ENCODE measurements around the gene TMEM131. TPM values are rescaled to one million over a fixed set of nuclear protein-coding genes. Genes with fewer than 3 reads are reported as not detected.
"Not testable (repeated sequence)": the region's sequence is repeated elsewhere in the genome, so short reads cannot be mapped to it uniquely, and the experiment has no call there.

The TMEM131 gene
- total RNA-seq, 2 donors from 2014 or later = 20.0 to 21.4 TPM

GRCh38 chr2:97919858-97920257, 75.9 kb downstream of the TMEM131 start:
- 93 to 98% methylated on average over 3 of the region's 3 CpGs for WGBS, 2 donors
- Histone ChIP-seq H3K4me3 (no peak overlapping the region), H3K4me1 (no peaks in the 10 kb centered on the region), H3K27me3 (no peaks in the 10 kb centered on the region), H3K9me3 (no peaks in the 10 kb centered on the region), H3K27ac (no peak overlapping the region), H3K36me3 (replicated peaks in 1 of 2; ENCODE audit: insufficient read depth in 1 of 2, low read depth in 2 of 2) (peaks cover 0 to 1% of the 10 kb centered on the region in 2 donors)
- intact Hi-C loops (cut with DNase I) = no loop called here
- ATAC-seq (no peak), DNase-seq (no peak)
- no peak for TF ChIP-seq CTCF (IDR thresholded peaks at IDR 0.05)
- no peak for TF ChIP-seq POLR2A (IDR thresholded peaks at IDR 0.05)

- intact Hi-C loops (cut with DNase I) = no loop called here
- H3K27ac ChIP-seq = no peak overlapping the region
- no peaks in the 10 kb centered on the region for H3K9me3 ChIP-seq
- no peak overlapping the region for H3K4me3 ChIP-seq
- DNase-seq (no peak), ATAC-seq (no peak)
- 79 to 84% methylated on average over 4 of the region's 4 CpGs for WGBS, 2 donors
- TF ChIP-seq CTCF (IDR thresholded peaks at IDR 0.05) (no peak), POLR2A (IDR thresholded peaks at IDR 0.05) (no peak)
- no peaks in the 10 kb centered on the region for H3K4me1 ChIP-seq
- H3K27me3 ChIP-seq = no peaks in the 10 kb centered on the region
- no peaks in the 10 kb centered on the region for H3K36me3 ChIP-seq (replicated peaks in 1 of 2; ENCODE audit: insufficient read depth in 1 of 2, low read depth in 2 of 2)
These were observed 76.9 kb downstream of the TMEM131 start for GRCh38 chr2:97918818-97919217.

GRCh38 chr2:97917668-97918067, 78.1 kb downstream of the TMEM131 start:
- H3K4me3 ChIP-seq; H3K4me1 ChIP-seq; intact Hi-C loops (cut with DNase I); H3K27me3 ChIP-seq; ATAC-seq; H3K27ac ChIP-seq; DNase-seq; H3K9me3 ChIP-seq; H3K36me3 ChIP-seq (replicated peaks in 1 of 2; ENCODE audit: insufficient read depth in 1 of 2, low read depth in 2 of 2): not testable (repeated sequence)
- WGBS, 2 donors = 94 to 99% methylated on average over 7 of the region's 7 CpGs

- DNase-seq (no peak), ATAC-seq (no peak)
- Histone ChIP-seq H3K36me3 (replicated peaks in 1 of 2; ENCODE audit: insufficient read depth in 1 of 2, low read depth in 2 of 2) (no peaks in the 10 kb centered on the region), H3K9me3 (no peaks in the 10 kb centered on the region), H3K27ac (no peak overlapping the region), H3K27me3 (no peaks in the 10 kb centered on the region), H3K4me3 (no peak overlapping the region), H3K4me1 (peaks cover 10% of the 10 kb centered on the region)
- 82 to 96% methylated on average over 5 of the region's 5 CpGs for WGBS, 2 donors
- TF ChIP-seq CTCF (IDR thresholded peaks at IDR 0.05) = no peak
- TF ChIP-seq POLR2A (IDR thresholded peaks at IDR 0.05) = no peak
- intact Hi-C loops (cut with DNase I) = no loop called here
These were observed 81.0 kb downstream of the TMEM131 start for GRCh38 chr2:97914691-97915213.

GRCh38 chr2:97913846-97914245, 81.9 kb downstream of the TMEM131 start:
- H3K27me3 ChIP-seq = no peaks in the 10 kb centered on the region
- intact Hi-C loops (cut with DNase I) = no loop called here
- H3K4me1 ChIP-seq = peaks cover 14% of the 10 kb centered on the region
- no peak for ATAC-seq
- no peak overlapping the region for H3K27ac ChIP-seq
- DNase-seq = no peak
- no peaks in the 10 kb centered on the region for H3K36me3 ChIP-seq (replicated peaks in 1 of 2; ENCODE audit: insufficient read depth in 1 of 2, low read depth in 2 of 2)
- TF ChIP-seq POLR2A (IDR thresholded peaks at IDR 0.05) (no peak), CTCF (IDR thresholded peaks at IDR 0.05) (no peak)
- H3K9me3 ChIP-seq = no peaks in the 10 kb centered on the region
- WGBS, 2 donors = 95 to 100% methylated on average over 2 of the region's 2 CpGs
- H3K4me3 ChIP-seq = no peak overlapping the region
